ENCODE data around the gene VEGFC. TPM values are rescaled to one million over a fixed set of nuclear protein-coding genes. Genes with fewer than 3 reads are reported as not detected.

Gene VEGFC
- total and polyA plus RNA-seq, 8 donors: 6.3 to 30.5 (median 25.4) TPM

DNA sequence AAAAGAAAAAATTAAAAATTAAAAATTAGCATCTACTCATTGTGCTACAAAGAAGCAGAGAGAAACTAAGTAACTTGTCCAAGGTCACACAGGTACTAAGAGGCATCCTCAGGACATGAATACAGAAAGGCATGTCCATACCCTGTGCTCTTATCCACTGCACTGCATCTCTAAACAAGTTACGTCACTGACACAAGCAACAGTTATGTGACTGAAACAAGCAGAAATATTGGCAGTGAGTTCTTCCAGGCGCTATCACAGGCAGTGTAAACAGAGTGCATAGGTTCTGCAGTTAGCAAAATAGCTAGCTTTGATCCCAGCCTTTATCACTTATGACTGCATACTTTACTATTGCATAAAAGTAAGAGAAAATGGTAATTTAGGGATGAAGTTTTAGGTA, 7.9 kb downstream of the VEGFC start:
- DNase-seq: peak in 1 of 4 donors; percentile 52
- no peak overlapping the region for H3K4me3 ChIP-seq
- ATAC-seq: no peak
- peaks cover 0 to 2% of the 10 kb centered on the region in 2 donors for H3K27me3 ChIP-seq
- TF ChIP-seq, protein P1, sequence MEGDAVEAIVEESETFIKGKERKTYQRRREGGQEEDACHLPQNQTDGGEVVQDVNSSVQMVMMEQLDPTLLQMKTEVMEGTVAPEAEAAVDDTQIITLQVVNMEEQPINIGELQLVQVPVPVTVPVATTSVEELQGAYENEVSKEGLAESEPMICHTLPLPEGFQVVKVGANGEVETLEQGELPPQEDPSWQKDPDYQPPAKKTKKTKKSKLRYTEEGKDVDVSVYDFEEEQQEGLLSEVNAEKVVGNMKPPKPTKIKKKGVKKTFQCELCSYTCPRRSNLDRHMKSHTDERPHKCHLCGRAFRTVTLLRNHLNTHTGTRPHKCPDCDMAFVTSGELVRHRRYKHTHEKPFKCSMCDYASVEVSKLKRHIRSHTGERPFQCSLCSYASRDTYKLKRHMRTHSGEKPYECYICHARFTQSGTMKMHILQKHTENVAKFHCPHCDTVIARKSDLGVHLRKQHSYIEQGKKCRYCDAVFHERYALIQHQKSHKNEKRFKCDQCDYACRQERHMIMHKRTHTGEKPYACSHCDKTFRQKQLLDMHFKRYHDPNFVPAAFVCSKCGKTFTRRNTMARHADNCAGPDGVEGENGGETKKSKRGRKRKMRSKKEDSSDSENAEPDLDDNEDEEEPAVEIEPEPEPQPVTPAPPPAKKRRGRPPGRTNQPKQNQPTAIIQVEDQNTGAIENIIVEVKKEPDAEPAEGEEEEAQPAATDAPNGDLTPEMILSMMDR (IDR thresholded peaks at IDR 0.05): no peak
- peaks cover 0 to 2% of the 10 kb centered on the region in 2 donors for H3K4me1 ChIP-seq
- H3K27ac ChIP-seq: no peak overlapping the region
- intact Hi-C loops (cut with DNase I): no loop called here
- H3K9me3 ChIP-seq: no peaks in the 10 kb centered on the region
- H3K36me3 ChIP-seq: no peaks in the 10 kb centered on the region

DNA sequence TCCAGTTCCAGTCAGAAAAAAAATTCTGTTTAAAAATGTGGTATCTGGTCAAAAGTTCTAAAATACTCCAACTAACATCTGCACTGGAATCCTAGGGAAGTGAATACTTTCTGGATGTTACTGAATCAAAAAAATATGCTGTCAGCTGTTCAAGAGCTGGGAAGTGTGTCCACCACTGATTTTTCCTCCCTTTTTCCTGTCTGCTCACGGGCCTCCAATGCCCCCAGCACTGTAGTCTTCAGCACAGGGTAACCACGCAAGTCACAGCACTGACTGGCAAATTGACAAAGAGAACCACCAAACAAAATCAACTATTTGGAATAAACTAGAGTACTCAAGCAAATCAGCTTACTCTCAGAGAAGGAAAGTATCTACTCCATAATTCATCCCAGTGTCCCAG, 9.9 kb downstream of the VEGFC start:
- TF ChIP-seq, protein P1 (IDR thresholded peaks at IDR 0.05): no peak
- Histone ChIP-seq H3K4me3 (no peak overlapping the region), H3K27ac (peak overlapping the region in 1 of 2 donors; percentile 47), H3K36me3 (no peaks in the 10 kb centered on the region), H3K27me3 (no peaks in the 10 kb centered on the region), H3K4me1 (peaks cover 0 to 2% of the 10 kb centered on the region in 2 donors), H3K9me3 (no peaks in the 10 kb centered on the region)
- DNase-seq: no peak
- ATAC-seq: no peak
- intact Hi-C loops (cut with DNase I): no loop called here

DNA sequence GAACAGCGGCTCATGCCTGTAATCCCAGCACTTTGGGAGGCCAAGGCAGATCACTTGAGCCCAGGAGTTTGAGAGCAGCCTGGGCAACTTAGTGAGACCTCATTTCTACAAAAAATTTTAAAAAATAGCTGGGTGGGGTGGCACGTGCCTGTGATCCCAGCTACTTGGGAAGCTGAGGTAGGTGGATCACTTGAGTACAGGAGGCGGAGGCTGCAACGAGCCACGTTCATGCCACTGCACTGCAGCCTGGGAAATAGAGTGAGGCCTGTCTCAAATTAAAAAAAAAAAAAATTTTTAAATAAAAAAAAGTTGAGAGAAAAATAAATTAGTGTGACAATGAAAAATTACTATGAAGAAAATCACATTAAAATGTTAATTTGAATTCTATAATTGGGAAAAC, 10.5 kb downstream of the VEGFC start:
- intact Hi-C loops (cut with DNase I): no loop called here
- peak overlapping the region in 1 of 2 donors; percentile 11 for H3K27ac ChIP-seq
- no peak for ATAC-seq

DNA sequence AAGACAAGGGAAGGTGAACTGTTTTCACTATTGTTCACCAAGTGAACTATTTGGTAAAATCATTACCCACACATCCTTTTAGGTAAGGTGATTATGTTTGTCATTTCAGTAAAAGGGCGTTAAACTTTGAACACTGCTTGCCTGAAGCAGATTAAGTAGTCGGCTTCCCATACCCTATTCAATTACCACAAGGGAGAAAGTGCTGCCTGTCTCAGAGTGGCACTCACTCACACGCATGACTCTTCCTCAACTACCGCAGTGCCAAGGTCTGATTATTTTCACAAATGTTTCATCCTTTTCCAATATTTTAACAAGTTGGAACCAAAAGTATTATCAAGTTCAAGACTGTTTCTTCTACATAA, 11.0 kb downstream of the VEGFC start:
- ATAC-seq (no peak), DNase-seq (no peak)
- H3K36me3 ChIP-seq: no peaks in the 10 kb centered on the region
- H3K9me3 ChIP-seq: no peaks in the 10 kb centered on the region
- peaks cover 0 to 2% of the 10 kb centered on the region in 2 donors for H3K4me1 ChIP-seq
- intact Hi-C loops (cut with DNase I): no loop called here
- peak overlapping the region in 1 of 2 donors; percentile 37 for H3K27ac ChIP-seq
- no peak overlapping the region for H3K4me3 ChIP-seq
- TF ChIP-seq, protein P1 (IDR thresholded peaks at IDR 0.05): no peak
- no peaks in the 10 kb centered on the region for H3K27me3 ChIP-seq

More for the DNA sequence above, 10.5 kb downstream of the VEGFC start:
- Histone ChIP-seq H3K4me3 (no peak overlapping the region), H3K27me3 (no peaks in the 10 kb centered on the region), H3K4me1 (peaks cover 0 to 2% of the 10 kb centered on the region in 2 donors), H3K36me3 (no peaks in the 10 kb centered on the region), H3K9me3 (no peaks in the 10 kb centered on the region)
- DNase-seq: no peak
- TF ChIP-seq, protein P1 (IDR thresholded peaks at IDR 0.05): no peak

DNA sequence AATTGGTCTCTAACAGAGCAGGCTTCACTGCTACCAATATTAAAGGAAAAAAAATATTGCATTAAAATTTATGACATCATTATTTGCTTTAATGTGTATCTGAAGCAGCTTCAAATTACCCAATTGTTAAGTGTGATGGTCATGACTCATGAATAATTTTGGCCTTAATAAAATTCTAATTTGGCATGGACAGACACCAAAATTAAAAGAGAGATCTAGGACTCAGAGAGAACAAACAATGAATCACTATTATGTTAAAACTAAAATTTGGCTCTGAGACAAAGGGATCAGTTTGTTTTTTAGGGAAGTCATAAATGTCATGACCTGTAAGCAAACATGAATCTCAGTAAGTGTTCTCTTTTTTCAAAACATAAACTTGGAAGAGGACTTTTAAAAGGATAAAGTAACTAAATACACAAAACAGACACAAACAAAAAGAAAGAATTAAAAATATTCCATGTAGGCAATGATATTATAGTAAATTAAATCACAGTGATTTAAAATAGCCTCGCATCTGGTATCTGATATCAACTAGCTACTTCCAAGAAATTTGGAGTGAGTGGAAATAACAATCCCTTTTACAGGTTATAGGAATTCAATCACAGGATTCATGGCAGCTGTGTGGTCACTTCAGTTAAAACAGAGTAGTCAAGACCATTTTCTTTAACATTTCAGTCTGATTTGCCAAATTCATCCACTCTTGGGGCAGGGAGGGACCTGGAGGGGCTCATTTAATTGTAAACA, 11.6 kb downstream of the VEGFC start:
- ATAC-seq: no peak
- peaks cover 0 to 2% of the 10 kb centered on the region in 2 donors for H3K4me1 ChIP-seq
- no peaks in the 10 kb centered on the region for H3K36me3 ChIP-seq
- no peak for DNase-seq
- H3K27ac ChIP-seq: peak overlapping the region in 1 of 2 donors; percentile 37
- intact Hi-C loops (cut with DNase I): no loop called here
- no peak overlapping the region for H3K4me3 ChIP-seq
- H3K27me3 ChIP-seq: no peaks in the 10 kb centered on the region
- TF ChIP-seq, protein P1 (IDR thresholded peaks at IDR 0.05): no peak
- no peaks in the 10 kb centered on the region for H3K9me3 ChIP-seq

Measured in left lung (tissue), 10 donors.